Measurements from ENCODE around the gene TBX19. TPM values are rescaled to one million over a fixed set of nuclear protein-coding genes. Genes with fewer than 3 reads are reported as not detected.

Gene TBX19
- polyA plus RNA-seq, 4 donors = 0.67 to 1.9 (median 1.0) TPM

- Histone ChIP-seq H3K36me3 (ENCODE audit: control insufficient read depth in 3 of 3, insufficient read depth in 2 of 3, low read depth in 1 of 3, low read length in 3 of 3) (peaks cover 0 to 14% (median 2%) of the 10 kb centered on the region in 3 donors), H3K9me3 (ENCODE audit: control insufficient read depth in 2 of 2, insufficient read depth in 1 of 2, low read depth in 1 of 2, low read length in 1 of 2) (peaks cover 0 to 20% of the 10 kb centered on the region in 2 donors), H3K27ac (ENCODE audit: low read depth in 1 of 3, low read length in 2 of 3) (no peak overlapping the region), H3K27me3 (ENCODE audit: control insufficient read depth in 3 of 3, insufficient read depth in 3 of 3, low read length in 3 of 3) (no peaks in the 10 kb centered on the region), H3K4me3 (ENCODE audit: low read depth in 1 of 3, low read length in 3 of 3) (no peak overlapping the region), H3K4me1 (ENCODE audit: control insufficient read depth in 3 of 3, insufficient read depth in 2 of 3, low read depth in 1 of 3, low read length in 2 of 3) (no peaks in the 10 kb centered on the region)
- DNase-seq = no peak
- no peak for FAIRE-seq
- 97 to 100% (median 100%) methylated on average over 1 of the region's 1 CpG for WGBS, 3 donors
Measured at GRCh38 chr1:168265596-168265995, 15.1 kb upstream of the TBX19 start.

GRCh38 chr1:168266644-168267186 lies 14.0 kb upstream of the TBX19 start:
- H3K4me1 ChIP-seq (ENCODE audit: control insufficient read depth in 3 of 3, insufficient read depth in 2 of 3, low read depth in 1 of 3, low read length in 2 of 3) = no peaks in the 10 kb centered on the region
- no peaks in the 10 kb centered on the region for H3K27me3 ChIP-seq (ENCODE audit: control insufficient read depth in 3 of 3, insufficient read depth in 3 of 3, low read length in 3 of 3)
- no peak overlapping the region for H3K27ac ChIP-seq (ENCODE audit: low read depth in 1 of 3, low read length in 2 of 3)
- DNase-seq (no peak), FAIRE-seq (no peak)
- no peak overlapping the region for H3K4me3 ChIP-seq (ENCODE audit: low read depth in 1 of 3, low read length in 3 of 3)
- H3K9me3 ChIP-seq (ENCODE audit: control insufficient read depth in 2 of 2, insufficient read depth in 1 of 2, low read depth in 1 of 2, low read length in 1 of 2) = peaks cover 0 to 20% of the 10 kb centered on the region in 2 donors
- peaks cover 0 to 14% (median 2%) of the 10 kb centered on the region in 3 donors for H3K36me3 ChIP-seq (ENCODE audit: control insufficient read depth in 3 of 3, insufficient read depth in 2 of 3, low read depth in 1 of 3, low read length in 3 of 3)
- 87 to 95% (median 89%) methylated on average over 6 of the region's 6 CpGs for WGBS, 3 donors

- no peak overlapping the region for H3K4me3 ChIP-seq (ENCODE audit: low read depth in 1 of 3, low read length in 3 of 3)
- no peaks in the 10 kb centered on the region for H3K27me3 ChIP-seq (ENCODE audit: control insufficient read depth in 3 of 3, insufficient read depth in 3 of 3, low read length in 3 of 3)
- no peaks in the 10 kb centered on the region for H3K4me1 ChIP-seq (ENCODE audit: control insufficient read depth in 3 of 3, insufficient read depth in 2 of 3, low read depth in 1 of 3, low read length in 2 of 3)
- H3K36me3 ChIP-seq (ENCODE audit: control insufficient read depth in 3 of 3, insufficient read depth in 2 of 3, low read depth in 1 of 3, low read length in 3 of 3) = no peaks in the 10 kb centered on the region
- H3K9me3 ChIP-seq (ENCODE audit: control insufficient read depth in 2 of 2, insufficient read depth in 1 of 2, low read depth in 1 of 2, low read length in 1 of 2) = peaks cover 0 to 9% of the 10 kb centered on the region in 2 donors
- H3K27ac ChIP-seq (ENCODE audit: low read depth in 1 of 3, low read length in 2 of 3) = no peak overlapping the region
- DNase-seq = no peak
- no peak for FAIRE-seq
- 95 to 98% (median 95%) methylated on average over 1 of the region's 1 CpG for WGBS, 3 donors
Measured at GRCh38 chr1:168271636-168272035, 9.0 kb upstream of the TBX19 start.

- H3K36me3 ChIP-seq (ENCODE audit: control insufficient read depth in 3 of 3, insufficient read depth in 2 of 3, low read depth in 1 of 3, low read length in 3 of 3) = no peaks in the 10 kb centered on the region
- peaks cover 0 to 8% of the 10 kb centered on the region in 2 donors for H3K9me3 ChIP-seq (ENCODE audit: control insufficient read depth in 2 of 2, insufficient read depth in 1 of 2, low read depth in 1 of 2, low read length in 1 of 2)
- no peaks in the 10 kb centered on the region for H3K27me3 ChIP-seq (ENCODE audit: control insufficient read depth in 3 of 3, insufficient read depth in 3 of 3, low read length in 3 of 3)
- FAIRE-seq (no peak), DNase-seq (no peak)
- H3K4me3 ChIP-seq (ENCODE audit: low read depth in 1 of 3, low read length in 3 of 3) = no peak overlapping the region
- H3K4me1 ChIP-seq (ENCODE audit: control insufficient read depth in 3 of 3, insufficient read depth in 2 of 3, low read depth in 1 of 3, low read length in 2 of 3) = no peaks in the 10 kb centered on the region
- 58 to 93% (median 63%) methylated on average over 1 of the region's 1 CpG for WGBS, 3 donors
- H3K27ac ChIP-seq (ENCODE audit: low read depth in 1 of 3, low read length in 2 of 3) = no peak overlapping the region
Measured at GRCh38 chr1:168273575-168273974, 7.1 kb upstream of the TBX19 start.

- H3K4me3 ChIP-seq (ENCODE audit: low read depth in 1 of 3, low read length in 3 of 3) = no peak overlapping the region
- no peaks in the 10 kb centered on the region for H3K4me1 ChIP-seq (ENCODE audit: control insufficient read depth in 3 of 3, insufficient read depth in 2 of 3, low read depth in 1 of 3, low read length in 2 of 3)
- peaks cover 0 to 3% (median 0%) of the 10 kb centered on the region in 3 donors for H3K36me3 ChIP-seq (ENCODE audit: control insufficient read depth in 3 of 3, insufficient read depth in 2 of 3, low read depth in 1 of 3, low read length in 3 of 3)
- DNase-seq (no peak), FAIRE-seq (no peak)
- 79 to 100% (median 96%) methylated on average over 1 of the region's 1 CpG for WGBS, 3 donors
- H3K27ac ChIP-seq (ENCODE audit: low read depth in 1 of 3, low read length in 2 of 3) = no peak overlapping the region
- peaks cover 0 to 4% of the 10 kb centered on the region in 2 donors for H3K9me3 ChIP-seq (ENCODE audit: control insufficient read depth in 2 of 2, insufficient read depth in 1 of 2, low read depth in 1 of 2, low read length in 1 of 2)
- H3K27me3 ChIP-seq (ENCODE audit: control insufficient read depth in 3 of 3, insufficient read depth in 3 of 3, low read length in 3 of 3) = no peaks in the 10 kb centered on the region
Measured at GRCh38 chr1:168279253-168279652, 1.4 kb upstream of the TBX19 start.

GRCh38 chr1:168281603-168282325 lies 1.1 kb downstream of the TBX19 start:
- Histone ChIP-seq H3K36me3 (ENCODE audit: control insufficient read depth in 3 of 3, insufficient read depth in 2 of 3, low read depth in 1 of 3, low read length in 3 of 3) (peaks cover 0 to 3% (median 0%) of the 10 kb centered on the region in 3 donors), H3K4me3 (ENCODE audit: low read depth in 1 of 3, low read length in 3 of 3) (no peak overlapping the region), H3K27ac (ENCODE audit: low read depth in 1 of 3, low read length in 2 of 3) (no peak overlapping the region), H3K27me3 (ENCODE audit: control insufficient read depth in 3 of 3, insufficient read depth in 3 of 3, low read length in 3 of 3) (no peaks in the 10 kb centered on the region), H3K9me3 (ENCODE audit: control insufficient read depth in 2 of 2, insufficient read depth in 1 of 2, low read depth in 1 of 2, low read length in 1 of 2) (peaks cover 0 to 2% of the 10 kb centered on the region in 2 donors), H3K4me1 (ENCODE audit: control insufficient read depth in 3 of 3, insufficient read depth in 2 of 3, low read depth in 1 of 3, low read length in 2 of 3) (no peaks in the 10 kb centered on the region)
- FAIRE-seq (no peak), DNase-seq (no peak)
- WGBS, 3 donors = 88 to 92% (median 90%) methylated on average over 11 of the region's 11 CpGs

GRCh38 chr1:168285521-168285790 lies 4.8 kb downstream of the TBX19 start:
- Histone ChIP-seq H3K27ac (ENCODE audit: low read depth in 1 of 3, low read length in 2 of 3) (no peak overlapping the region), H3K36me3 (ENCODE audit: control insufficient read depth in 3 of 3, insufficient read depth in 2 of 3, low read depth in 1 of 3, low read length in 3 of 3) (peaks cover 0 to 3% (median 0%) of the 10 kb centered on the region in 3 donors), H3K9me3 (ENCODE audit: control insufficient read depth in 2 of 2, insufficient read depth in 1 of 2, low read depth in 1 of 2, low read length in 1 of 2) (no peaks in the 10 kb centered on the region), H3K27me3 (ENCODE audit: control insufficient read depth in 3 of 3, insufficient read depth in 3 of 3, low read length in 3 of 3) (no peaks in the 10 kb centered on the region), H3K4me3 (ENCODE audit: low read depth in 1 of 3, low read length in 3 of 3) (no peak overlapping the region), H3K4me1 (ENCODE audit: control insufficient read depth in 3 of 3, insufficient read depth in 2 of 3, low read depth in 1 of 3, low read length in 2 of 3) (no peaks in the 10 kb centered on the region)
- DNase-seq (peak in 1 of 2 donors; percentile 20), FAIRE-seq (no peak)

GRCh38 chr1:168285971-168286927 lies 5.6 kb downstream of the TBX19 start:
- no peaks in the 10 kb centered on the region for H3K27me3 ChIP-seq (ENCODE audit: control insufficient read depth in 3 of 3, insufficient read depth in 3 of 3, low read length in 3 of 3)
- H3K9me3 ChIP-seq (ENCODE audit: control insufficient read depth in 2 of 2, insufficient read depth in 1 of 2, low read depth in 1 of 2, low read length in 1 of 2) = no peaks in the 10 kb centered on the region
- H3K4me3 ChIP-seq (ENCODE audit: low read depth in 1 of 3, low read length in 3 of 3) = no peak overlapping the region
- H3K27ac ChIP-seq (ENCODE audit: low read depth in 1 of 3, low read length in 2 of 3) = no peak overlapping the region
- DNase-seq = no peak
- no peak for FAIRE-seq
- 66 to 83% (median 79%) methylated on average over 4 of the region's 4 CpGs for WGBS, 3 donors
- no peaks in the 10 kb centered on the region for H3K4me1 ChIP-seq (ENCODE audit: control insufficient read depth in 3 of 3, insufficient read depth in 2 of 3, low read depth in 1 of 3, low read length in 2 of 3)
- peaks cover 0 to 2% (median 0%) of the 10 kb centered on the region in 3 donors for H3K36me3 ChIP-seq (ENCODE audit: control insufficient read depth in 3 of 3, insufficient read depth in 2 of 3, low read depth in 1 of 3, low read length in 3 of 3)

All from small intestine (tissue), 7 donors.